SK-N-MC (cell line): ENCODE data around the gene FBXL14.

Source experiments
- EZH2 ChIP-seq: fragments of 200-600 bp; sonication (generic); IDR thresholded peaks from one replicate; pipeline ENCODE4 v1.6.1; 2017; ENCODE audit warnings: antibody characterized with exemption
- POLR2AphosphoS5 ChIP-seq: IDR thresholded peaks from 2 replicates; pipeline ENCODE4 v1.6.1; 2012; ENCODE audit warnings: mild to moderate bottlenecking, low read depth, low read length, borderline replicate concordance

DNA sequence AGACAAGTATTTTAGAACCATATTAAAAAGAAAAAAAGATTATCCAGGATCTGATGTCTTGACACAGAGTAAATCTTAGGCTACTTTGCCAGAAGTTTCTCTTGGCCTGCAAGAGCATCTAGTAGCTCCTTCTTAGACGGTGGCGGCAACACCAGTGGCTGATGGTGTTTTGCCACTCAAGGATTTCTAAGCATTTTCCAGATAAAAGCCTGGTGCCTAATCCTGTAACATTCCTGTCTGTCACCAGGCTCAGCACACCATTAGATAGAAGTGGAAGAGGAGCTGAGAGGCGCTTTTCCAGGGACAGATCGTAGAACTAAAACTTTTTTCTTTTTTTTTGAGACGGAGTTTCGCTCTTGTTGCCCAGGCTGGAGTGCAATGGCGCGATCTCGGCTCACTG lies 48.7 kb upstream of the FBXL14 start:
- TF ChIP-seq EZH2 (no peak), POLR2AphosphoS5 (no peak)
